ENCODE results near the gene CYTH1. TPM values are rescaled to one million over a fixed set of nuclear protein-coding genes. Genes with fewer than 3 reads are reported as not detected.
A peak's percentile ranks its signal among the peaks of the same experiment; 100 is the strongest.

The CYTH1 gene
- total RNA-seq, 6 donors from 2014 or later: 113 to 295 (median 121) TPM

- 90 to 92% methylated on average over 15 of the region's 15 CpGs for WGBS, 2 donors
- Histone ChIP-seq H3K36me3 (peaks cover 44 to 89% (median 80%) of the 10 kb centered on the region in 4 donors), H3K27ac (no peak overlapping the region), H3K9me3 (no peaks in the 10 kb centered on the region), H3K4me1 (no peaks in the 10 kb centered on the region), H3K27me3 (no peaks in the 10 kb centered on the region), H3K4me3 (no peak overlapping the region)
- TF ChIP-seq EP300 (IDR thresholded peaks at IDR 0.05) (no peak), POLR2AphosphoS5 (IDR thresholded peaks at IDR 0.05) (no peak), CTCF (IDR thresholded peaks at IDR 0.05) (no peak), POLR2A (IDR thresholded peaks at IDR 0.05) (no peak)
- DNase-seq: no peak
- no peak for ATAC-seq (ENCODE audit: low FRiP score in 2 of 2)
Measured at GRCh38 chr17:78675836-78676235, 106.2 kb downstream of the CYTH1 start.

GRCh38 chr17:78675316-78675616, 106.8 kb downstream of the CYTH1 start:
- H3K27ac ChIP-seq: no peak overlapping the region
- H3K9me3 ChIP-seq: no peaks in the 10 kb centered on the region
- H3K36me3 ChIP-seq: peaks cover 44 to 84% (median 75%) of the 10 kb centered on the region in 4 donors
- H3K4me1 ChIP-seq: no peaks in the 10 kb centered on the region
- H3K27me3 ChIP-seq: no peaks in the 10 kb centered on the region
- TF ChIP-seq POLR2A (IDR thresholded peaks at IDR 0.05): no peak
- 95 to 100% methylated on average over 6 to 15 of the region's 17 CpGs for WGBS, 2 donors
- no peak overlapping the region for H3K4me3 ChIP-seq
- DNase-seq: peak in 1 of 2 donors; percentile 70
- no peak for ATAC-seq (ENCODE audit: low FRiP score in 2 of 2)

GRCh38 chr17:78674595-78675315, 107.3 kb downstream of the CYTH1 start:
- DNase-seq: peak in 1 of 2 donors; percentile 79
- 86 to 90% methylated on average over 13 to 27 of the region's 28 CpGs for WGBS, 2 donors
- H3K9me3 ChIP-seq: no peaks in the 10 kb centered on the region
- H3K4me1 ChIP-seq: no peaks in the 10 kb centered on the region
- TF ChIP-seq CTCF (IDR thresholded peaks at IDR 0.05): no peak
- no peak for TF ChIP-seq EP300 (IDR thresholded peaks at IDR 0.05)
- TF ChIP-seq POLR2A (IDR thresholded peaks at IDR 0.05): no peak
- TF ChIP-seq POLR2AphosphoS5 (IDR thresholded peaks at IDR 0.05): no peak
- peaks cover 41 to 79% (median 70%) of the 10 kb centered on the region in 4 donors for H3K36me3 ChIP-seq
- no peak overlapping the region for H3K27ac ChIP-seq
- no peak for ATAC-seq (ENCODE audit: low FRiP score in 2 of 2)
- no peak overlapping the region for H3K4me3 ChIP-seq
- no peaks in the 10 kb centered on the region for H3K27me3 ChIP-seq

- DNase-seq (peak in 1 of 2 donors; percentile 77), ATAC-seq (ENCODE audit: low FRiP score in 2 of 2) (no peak)
- Histone ChIP-seq H3K4me3 (no peak overlapping the region), H3K36me3 (peaks cover 35 to 73% (median 64%) of the 10 kb centered on the region in 4 donors), H3K9me3 (no peaks in the 10 kb centered on the region), H3K27me3 (no peaks in the 10 kb centered on the region), H3K27ac (no peak overlapping the region), H3K4me1 (no peaks in the 10 kb centered on the region)
- WGBS, 2 donors: 62 to 69% methylated on average over 4 to 5 of the region's 5 CpGs
- TF ChIP-seq CTCF (IDR thresholded peaks at IDR 0.05) (no peak), POLR2AphosphoS5 (IDR thresholded peaks at IDR 0.05) (no peak), POLR2A (IDR thresholded peaks at IDR 0.05) (no peak), EP300 (IDR thresholded peaks at IDR 0.05) (no peak)
Measured at GRCh38 chr17:78674156-78674555, 107.9 kb downstream of the CYTH1 start.

- 86 to 89% methylated on average over 7 of the region's 7 CpGs for WGBS, 2 donors
Measured at GRCh38 chr17:78673395-78673794, 108.7 kb downstream of the CYTH1 start.

More at GRCh38 chr17:78673395-78673794, 108.7 kb downstream of the CYTH1 start:
- DNase-seq (no peak), ATAC-seq (ENCODE audit: low FRiP score in 2 of 2) (no peak)
- Histone ChIP-seq H3K27me3 (no peaks in the 10 kb centered on the region), H3K36me3 (peaks cover 33 to 65% (median 57%) of the 10 kb centered on the region in 4 donors), H3K4me1 (no peaks in the 10 kb centered on the region), H3K27ac (no peak overlapping the region), H3K4me3 (no peak overlapping the region), H3K9me3 (no peaks in the 10 kb centered on the region)
- TF ChIP-seq EP300 (IDR thresholded peaks at IDR 0.05) (no peak), CTCF (IDR thresholded peaks at IDR 0.05) (no peak), POLR2A (IDR thresholded peaks at IDR 0.05) (no peak), POLR2AphosphoS5 (IDR thresholded peaks at IDR 0.05) (no peak)

All from upper lobe of left lung (tissue), 6 donors.